Right lung (tissue), 5 donors: Measurements from ENCODE around the gene EXOC4. TPM values are rescaled to one million over a fixed set of nuclear protein-coding genes. Genes with fewer than 3 reads are reported as not detected.

Source experiments
- DNase-seq, 2 donors: peaks; one replicate each; pipeline ENCODE4 v3.0.0-alpha.2; 2013
- polyA plus RNA-seq, 5 donors: library from polyadenylated mRNA; unstranded; fragments of 120-200 nt; gene quantifications; one replicate each; pipeline versions ENCODE4 v1.2.1 to v1.2.3, GENCODE V29; 2013; ENCODE audit warnings: inconsistent platforms in 1 of 5, low replicate concordance in 1 of 5; ENCODE audit not compliant: insufficient read length in 5 of 5, insufficient read depth in 1 of 5

EXOC4 gene
- polyA plus RNA-seq, 5 donors = 44.0 to 67.8 (median 61.9) TPM

DNA sequence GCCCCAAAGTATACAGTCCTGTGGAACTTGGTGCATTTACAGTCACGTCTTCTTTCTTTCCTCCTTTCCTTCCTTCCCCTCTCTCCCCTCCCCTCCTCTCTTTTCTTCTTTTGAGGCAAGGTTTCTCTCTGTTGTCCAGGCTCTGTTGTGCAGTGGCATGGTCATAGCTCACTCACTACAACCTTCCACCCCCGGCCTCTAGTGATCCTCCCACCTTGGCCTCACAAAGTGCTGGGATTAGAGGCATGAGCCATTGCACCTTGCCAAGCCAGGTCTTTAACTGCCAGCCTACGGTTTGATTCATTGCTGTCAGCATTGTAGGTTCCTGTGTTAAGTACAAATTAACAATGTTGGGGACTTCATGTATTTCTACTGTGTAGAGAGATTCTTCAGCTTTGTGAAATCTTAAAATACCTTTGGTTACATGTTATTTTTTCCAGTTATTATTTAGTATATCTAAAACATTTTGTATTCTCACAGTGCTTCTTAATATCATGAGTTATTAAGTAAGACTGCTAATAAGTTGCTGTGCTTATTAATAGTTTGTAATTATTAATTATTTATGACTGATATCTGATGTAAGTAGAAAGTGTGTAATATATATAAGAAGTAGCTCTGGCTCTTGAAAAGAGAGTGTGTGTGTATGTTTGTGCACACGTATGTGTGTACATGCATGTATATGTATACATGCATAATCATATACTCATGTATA is 320.8 kb downstream of the EXOC4 start:
- DNase-seq = no peak

DNA sequence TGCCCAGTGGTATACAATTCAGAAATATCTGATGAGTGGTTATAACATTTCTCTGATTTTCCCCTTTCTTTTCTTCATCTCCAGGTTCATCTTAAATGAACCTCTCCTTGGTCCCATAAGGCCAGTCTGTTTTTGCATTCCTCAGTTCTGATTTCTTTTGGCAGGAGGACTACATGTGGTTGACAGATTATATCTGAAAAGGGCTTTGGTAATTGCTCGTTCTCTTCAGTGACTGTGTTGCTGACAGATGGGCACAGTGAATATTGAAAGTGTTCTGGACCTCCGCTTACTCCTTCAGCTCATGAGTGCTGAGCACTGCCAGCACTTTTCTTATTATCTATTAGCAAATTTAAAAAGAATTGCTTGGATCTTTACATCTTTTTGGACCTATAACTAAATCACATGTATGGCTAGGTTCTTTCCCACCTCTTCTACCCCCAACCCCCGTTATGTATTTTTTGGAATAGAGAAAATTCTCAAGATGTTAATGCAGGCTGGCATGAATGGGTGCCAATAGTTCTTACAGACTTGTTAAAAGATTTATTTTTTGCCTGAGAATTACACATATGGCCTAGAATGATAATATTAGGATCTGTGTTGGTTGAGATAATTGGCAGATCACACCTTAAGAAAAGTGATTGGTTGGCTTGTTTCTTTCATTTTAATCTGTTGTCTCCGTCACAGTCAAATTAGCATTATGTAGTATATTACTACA is 323.0 kb downstream of the EXOC4 start:
- no peak for DNase-seq

DNA sequence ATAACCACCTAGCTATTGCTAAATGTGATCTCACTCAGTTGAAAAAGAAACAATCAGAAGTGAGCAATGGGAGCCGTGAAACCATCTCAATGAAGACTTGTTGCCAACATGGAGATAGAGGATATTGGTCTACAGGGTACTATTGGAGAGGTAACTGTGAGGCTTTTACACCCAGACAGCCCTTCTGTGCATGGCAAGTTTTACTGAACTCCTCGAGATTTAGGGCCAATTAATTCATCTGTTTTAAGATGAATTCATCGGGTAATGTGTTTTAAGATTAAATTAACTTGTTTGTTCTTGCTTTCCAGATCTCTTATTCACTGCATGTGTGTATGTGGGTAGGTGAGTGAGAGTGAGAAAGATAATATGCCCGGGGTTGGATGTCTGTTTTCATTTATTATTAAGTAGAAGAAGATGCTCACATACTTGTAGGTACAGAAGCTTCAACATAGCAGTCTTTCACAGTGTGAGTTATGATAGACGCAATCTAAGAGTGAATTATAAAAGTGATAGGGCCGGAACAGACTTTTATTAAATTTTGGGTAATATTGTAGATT is 323.8 kb downstream of the EXOC4 start:
- no peak for DNase-seq

DNA sequence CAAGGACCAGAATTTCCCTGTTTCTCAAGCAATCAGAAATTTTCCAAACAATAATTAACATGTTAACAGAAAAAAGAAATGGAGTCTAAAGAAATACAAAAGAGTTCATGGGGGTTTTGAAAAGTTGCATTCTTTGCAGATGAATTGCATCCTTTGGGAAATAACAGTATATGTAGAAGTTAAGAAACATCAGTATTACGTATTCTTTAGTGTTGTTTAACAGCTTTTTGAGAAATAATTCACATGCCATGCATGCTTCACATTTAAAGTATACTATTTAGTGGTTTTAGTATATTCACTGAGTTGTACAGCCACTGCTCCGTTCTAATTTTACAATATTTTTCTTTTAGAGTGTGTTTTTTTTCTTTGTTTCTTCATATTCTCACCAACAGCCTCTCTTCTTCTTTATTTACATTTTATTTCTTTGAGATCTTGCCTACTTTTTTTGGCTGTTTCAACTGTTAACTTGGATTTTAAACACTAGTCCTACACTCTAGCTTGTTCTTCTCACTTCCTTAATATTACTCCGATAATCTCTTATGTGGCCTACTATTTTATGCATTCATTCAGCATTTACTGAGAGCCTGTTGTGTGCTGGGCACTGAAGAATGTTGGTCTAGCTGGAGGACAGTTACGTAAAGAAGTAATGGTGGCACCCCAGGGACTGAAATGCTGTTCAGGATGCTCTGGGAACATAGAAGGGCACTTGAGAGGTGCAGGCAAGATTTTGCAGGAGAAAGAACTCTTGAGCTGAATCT is 330.1 kb downstream of the EXOC4 start:
- no peak for DNase-seq

DNA sequence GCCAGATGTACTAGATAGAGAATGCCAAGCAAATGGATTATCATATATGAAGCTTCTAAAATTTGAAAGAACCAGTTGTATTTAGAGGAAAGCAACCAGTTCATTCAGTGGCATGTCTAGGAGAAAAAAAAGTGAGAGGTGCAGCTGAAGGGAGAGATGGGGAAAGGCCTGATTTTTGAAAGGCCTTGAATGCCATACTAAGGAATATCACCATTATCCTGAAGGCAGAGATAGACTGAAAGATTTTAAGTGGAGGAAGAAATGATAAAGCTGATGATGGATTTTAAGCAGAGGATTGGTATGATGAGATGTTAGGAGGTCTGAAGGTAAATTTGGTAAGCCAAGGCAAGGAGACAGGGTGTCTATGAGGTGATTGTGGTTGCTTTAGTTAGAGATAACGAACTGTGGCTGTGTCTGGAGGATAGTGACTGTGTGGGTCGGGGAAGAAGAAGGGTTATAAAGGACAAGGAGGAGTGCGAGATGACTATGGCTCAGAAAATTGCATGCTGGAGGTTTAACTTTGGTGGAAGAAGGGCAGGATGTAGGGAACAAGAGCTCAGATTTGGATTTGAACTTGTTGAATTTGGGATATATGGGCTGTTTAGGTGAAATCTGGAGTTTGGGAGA is 330.8 kb downstream of the EXOC4 start:
- DNase-seq = no peak

DNA sequence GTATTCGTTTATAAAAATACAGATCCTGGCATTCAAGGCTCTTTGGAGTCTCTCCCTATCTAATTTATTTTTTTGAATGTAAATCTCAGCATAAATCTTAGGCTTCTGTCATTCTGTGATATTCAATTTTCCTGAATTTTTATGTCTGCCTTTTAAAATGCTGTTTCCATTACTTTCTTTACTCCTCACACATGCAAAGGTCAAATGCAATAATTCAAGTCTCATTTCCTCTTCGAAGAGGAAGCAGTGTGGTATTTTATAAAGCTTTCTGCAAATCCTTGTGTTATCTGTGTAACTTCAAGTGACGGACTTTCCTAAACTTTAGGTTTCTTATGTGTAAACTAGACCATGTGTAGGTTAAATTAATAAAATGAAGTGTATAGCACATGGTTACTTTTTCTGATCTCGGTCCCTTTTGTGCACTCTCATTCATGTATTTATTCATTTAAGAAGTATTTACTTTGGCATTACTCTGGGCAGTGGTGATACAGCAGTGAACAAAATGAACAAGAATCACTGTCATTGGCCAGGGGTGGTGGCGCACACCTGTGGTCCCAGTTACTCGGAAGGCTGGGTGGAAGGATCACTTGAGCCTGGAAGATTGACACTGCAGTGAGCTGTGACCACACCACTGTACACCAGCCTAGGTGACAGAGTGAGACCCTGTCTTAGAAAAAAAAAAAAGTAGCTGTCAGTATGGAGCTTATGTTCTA is 332.2 kb downstream of the EXOC4 start:
- no peak for DNase-seq

DNA sequence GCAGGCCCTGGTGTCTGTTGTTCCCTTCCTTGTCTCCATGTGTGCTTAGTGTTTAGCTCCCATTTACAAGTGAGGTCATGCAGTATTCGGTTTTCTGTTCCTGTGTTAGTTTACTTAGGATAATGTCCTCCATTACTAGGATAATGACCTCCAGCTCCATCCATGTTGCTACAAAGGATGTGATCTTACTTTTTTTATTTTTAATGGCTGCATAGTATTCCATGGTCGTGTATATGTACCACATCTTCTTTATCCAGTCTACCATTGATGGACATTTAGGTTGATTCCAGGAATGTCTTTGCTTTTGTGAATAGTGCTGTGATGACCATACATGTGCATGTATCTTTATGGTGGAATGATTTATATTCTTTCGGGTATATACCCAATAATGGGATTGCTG is 333.4 kb downstream of the EXOC4 start:
- no peak for DNase-seq

DNA sequence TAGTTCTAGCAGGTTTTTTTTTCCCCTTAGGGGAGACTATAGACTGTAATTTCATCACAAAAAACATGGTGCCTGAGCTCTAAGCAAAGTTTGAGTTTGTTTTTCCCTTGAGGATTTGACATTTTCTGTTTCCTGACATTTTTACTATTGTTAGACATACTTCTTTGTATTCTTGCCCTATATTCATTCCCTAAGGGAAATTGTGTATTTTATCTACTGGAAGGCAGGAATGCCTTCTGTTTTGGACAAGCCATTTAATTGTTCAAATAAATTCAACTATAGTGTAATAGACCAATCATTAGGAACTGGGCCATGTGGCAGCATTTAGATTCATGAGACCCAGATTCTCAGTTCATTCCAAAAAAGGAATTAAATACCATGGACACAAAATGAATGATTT is 335.0 kb downstream of the EXOC4 start:
- no peak for DNase-seq

DNA sequence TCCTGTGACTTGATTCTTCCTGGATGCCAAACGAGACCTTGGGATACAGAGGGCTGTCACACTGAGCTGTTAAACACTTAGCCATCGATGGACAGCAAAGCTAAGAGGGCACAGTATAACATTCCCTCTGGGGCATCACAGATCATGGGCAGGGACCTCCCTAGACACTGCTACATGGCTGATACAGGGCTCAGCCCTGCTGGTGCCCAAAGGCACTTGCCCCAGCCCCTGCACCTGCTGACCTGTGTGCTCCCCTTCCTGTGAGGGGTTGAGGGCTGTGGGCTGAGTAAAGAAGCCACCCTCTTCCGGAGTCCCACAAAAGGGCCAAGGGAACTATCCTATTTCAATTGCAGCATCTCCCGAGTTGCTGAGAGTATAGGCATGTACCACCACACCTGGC is 337.9 kb downstream of the EXOC4 start:
- no peak for DNase-seq

DNA sequence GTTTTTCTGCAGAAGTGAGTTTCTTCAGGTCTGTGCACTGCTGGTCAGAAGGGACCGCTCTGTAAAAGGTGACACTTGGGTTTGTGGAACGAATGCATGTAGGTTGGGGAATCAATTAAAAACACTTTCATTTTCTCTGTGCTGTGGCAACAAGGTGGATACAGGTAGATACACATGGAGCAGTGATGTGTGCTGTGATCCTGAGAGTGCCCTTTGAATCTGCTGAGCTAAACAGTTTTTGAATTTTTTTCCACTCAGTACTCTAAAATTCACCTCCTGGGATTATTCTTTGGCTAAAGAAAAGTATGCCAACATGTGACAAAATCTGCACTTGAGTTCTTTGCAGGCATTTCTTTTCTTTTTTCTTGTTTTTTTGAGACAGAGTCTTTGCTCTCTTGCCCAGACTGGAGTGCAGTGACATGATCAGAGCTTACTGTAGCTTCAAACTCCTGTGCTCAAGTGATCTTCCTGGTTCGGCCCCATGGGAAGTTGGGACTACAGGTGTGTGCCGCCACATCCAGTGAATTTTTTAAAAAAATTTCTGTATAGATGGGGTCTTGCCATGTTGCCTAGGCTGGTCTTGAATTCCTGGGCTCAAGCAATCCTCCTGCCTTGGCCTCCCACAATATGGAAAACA is 338.9 kb downstream of the EXOC4 start:
- DNase-seq = no peak

DNA sequence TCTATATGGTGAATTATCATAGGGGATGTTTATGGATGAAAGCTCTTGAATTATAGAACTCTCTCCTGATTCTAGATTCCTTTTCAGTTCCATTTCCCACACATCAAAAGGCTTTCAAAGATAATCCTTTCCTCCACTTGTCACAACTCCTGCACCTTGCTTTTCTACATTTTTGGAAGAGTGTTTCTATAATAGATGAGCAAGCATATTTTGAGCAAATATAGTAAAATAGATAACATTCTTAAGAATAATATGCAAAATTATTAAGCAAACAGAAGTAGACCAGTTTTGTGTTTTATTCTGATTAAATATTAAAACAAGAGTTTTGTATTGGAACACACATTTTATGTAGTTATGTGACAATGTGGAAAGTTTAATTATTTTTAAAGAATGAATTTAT is 340.7 kb downstream of the EXOC4 start:
- DNase-seq = no peak

DNA sequence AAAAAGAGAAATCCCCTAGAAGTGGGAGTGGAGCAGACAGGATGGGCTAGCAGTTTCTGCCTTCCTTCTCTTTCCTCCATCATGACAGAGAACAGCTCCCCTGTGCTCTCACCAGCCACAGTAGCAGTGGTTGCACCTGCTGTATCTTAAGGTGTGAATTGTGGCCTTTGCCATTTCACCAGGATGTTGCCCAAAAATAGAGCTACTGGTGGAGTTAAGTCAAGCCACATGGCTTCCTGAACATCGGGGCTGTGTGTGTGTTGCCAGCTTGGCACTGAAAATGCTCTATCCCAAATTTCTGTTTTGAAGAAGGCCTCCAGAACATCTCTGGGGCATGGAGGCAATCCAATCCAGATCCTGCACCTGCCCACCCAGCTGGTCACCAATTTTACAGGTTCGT is 348.7 kb downstream of the EXOC4 start:
- DNase-seq = no peak

DNA sequence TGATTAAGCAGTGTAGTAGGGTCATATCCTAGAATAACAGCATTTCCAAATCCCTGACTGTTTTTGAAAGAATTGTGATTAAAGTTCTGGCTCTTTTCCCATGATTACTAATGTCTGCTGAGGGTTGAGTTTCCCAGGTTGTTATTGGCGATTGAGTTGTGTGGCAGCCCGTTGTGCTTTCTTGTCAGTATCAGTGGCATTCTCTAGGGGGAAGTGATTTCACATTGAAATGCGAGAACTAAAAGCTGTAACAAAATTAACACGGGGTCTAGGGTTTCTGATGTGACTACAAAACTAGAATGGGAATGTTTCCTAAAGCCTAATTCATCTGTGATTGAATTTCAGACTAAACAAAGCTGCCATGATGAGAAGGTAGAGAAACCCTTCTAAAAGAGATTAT is 349.4 kb downstream of the EXOC4 start:
- DNase-seq = no peak

DNA sequence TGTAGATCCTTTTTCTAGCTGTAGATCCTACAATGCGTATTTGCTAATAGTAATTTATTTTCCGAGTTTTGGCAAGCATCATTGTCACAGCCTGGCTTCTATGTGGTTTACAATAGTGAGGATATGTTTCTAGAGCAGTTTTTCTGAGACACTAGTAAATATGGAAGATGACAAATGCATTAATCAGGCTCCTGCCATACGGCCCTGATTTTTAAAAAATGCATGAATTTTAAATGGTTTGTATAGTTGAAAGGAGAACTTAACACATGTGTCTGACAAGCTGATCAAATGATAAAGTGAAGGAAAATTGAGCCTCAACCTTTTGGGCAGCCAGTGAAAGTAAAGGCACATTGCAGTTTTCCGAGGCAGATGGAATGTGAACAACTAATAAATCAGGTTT is 354.1 kb downstream of the EXOC4 start:
- no peak for DNase-seq

DNA sequence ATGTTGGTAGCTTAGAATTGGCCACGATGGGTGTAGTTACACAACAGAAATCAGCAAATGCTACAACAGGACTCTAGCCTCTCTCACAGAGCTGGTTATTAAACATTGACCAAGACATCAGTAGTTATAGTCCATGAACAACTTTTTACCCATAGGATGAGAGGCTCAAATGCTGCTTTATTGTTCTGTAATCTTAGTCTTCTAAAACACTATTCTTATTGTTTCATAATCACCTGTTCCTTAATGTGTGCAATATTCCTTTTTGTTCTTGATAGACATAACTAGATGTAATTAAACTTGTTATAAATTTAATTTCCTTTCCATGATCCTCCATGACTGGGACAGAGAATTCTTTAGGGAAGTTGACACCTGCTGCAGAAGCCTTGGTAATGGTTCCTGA is 356.9 kb downstream of the EXOC4 start:
- no peak for DNase-seq

DNA sequence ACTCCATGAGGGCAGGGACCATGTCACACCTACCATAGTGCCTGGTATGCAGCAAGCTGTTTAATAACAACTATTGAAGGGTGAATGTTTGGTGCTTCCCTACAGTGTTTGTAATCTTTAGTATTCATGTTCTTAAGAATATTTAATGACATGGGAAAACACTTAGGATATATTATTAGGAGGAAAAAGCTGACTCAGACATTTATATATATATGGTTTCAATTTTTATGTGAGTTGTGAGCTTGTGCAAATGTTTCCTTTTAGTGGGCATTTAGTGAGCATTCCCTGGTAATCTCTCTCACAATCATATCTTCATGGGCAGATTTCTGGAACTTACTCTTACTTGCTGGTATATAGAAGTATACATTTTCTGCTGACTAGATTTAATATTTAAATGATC is 359.1 kb downstream of the EXOC4 start:
- no peak for DNase-seq

DNA sequence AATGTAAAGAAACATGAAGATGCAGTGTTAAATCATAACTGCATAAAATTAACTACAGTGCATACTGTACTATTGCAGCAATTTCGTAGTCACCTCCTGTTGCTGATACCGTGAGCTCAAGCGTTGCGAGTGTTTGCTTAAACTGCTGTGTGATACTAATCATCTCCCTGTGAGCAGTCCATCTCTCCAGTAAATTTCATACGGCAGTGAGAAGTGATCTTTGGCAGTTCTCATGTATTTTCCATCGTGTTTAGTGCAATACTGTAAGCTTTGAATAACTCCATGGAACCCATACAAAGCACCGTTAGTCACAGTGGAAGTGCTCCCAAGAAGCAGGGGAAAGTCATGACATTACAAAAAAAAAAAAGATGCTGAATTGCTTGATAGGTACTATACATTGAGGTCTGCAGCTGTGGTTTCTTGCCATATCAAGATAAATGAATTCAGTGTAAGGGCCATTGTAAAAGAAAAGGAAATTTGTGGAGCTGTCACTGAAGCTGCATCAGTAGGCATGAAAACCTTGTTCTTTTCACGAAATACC is 360.4 kb downstream of the EXOC4 start:
- no peak for DNase-seq

DNA sequence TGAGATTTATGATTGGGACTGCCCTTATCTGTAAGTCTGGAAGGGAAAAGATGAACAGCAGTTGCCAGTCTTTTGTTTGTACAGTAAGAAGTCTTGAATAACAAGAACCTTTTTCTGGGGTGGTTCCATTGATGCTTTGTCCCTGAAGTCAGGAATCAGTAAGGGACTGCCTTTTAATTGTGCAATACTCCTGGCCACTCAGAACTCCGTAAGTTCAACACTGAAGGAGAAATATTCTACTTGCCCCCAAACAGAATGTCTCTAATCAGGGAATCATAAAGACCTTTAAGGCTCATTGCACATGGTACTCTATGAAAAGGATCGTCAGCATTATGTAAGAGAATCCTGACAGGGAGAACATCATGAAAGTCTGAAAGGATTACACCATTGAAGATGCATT is 361.4 kb downstream of the EXOC4 start:
- DNase-seq = no peak

DNA sequence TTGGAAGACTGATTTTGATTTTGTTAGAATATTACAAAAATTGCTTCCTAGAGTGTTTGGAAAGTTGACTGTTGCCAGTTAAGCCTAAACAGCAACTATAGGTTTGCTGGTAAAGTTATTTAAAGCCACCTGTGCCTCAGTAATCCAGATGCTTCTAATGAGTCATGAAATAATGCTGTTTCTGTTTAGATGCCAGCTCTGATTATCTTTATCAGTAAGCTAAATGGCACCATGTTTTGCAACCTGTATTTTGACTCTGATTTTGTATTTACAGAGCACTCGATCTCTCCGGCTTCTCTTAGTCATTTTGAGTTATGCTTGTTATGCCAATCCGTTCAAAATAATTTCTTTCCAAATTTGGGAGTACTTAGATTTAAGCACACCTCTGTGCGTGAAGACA is 366.1 kb downstream of the EXOC4 start:
- DNase-seq = no peak

DNA sequence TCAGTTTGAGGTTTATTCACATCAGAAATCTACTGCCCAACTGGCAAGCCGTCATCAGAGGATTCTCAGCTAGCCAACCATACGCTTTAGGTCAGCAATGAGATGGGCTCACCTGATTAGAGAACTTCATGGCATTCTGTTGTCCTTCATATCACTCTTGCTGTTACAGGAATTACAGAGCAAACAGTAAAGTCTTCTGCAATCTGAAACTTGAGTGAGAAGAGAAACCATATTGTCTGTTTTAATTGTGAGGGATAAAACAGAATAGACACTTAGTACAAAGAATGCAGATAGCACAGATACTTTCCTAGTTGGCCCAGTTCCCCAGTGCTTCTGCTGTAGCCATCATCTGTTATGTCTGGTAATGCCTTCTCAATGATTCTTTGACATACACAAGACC is 366.6 kb downstream of the EXOC4 start:
- DNase-seq = no peak

DNA sequence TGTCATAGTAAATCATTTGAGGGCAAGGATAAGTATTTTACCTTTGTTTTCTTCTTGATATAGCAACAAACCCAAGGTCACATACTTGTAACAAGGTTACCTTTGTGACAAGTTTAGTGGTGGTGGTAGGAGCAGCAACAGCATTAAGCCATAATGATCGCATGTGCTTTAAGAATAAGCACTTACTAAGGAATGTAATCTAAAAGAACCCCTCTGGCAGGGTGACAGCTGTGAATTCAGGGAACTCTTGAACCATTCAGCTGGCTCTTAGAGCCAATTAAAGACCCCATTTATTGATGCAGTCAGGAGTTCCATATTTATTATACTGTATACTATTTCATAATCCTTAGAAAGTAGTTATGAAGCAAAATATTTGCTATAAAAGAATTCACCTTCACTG is 370.8 kb downstream of the EXOC4 start:
- DNase-seq = no peak
